SH-SY5Y (cell line): ENCODE data around the gene OSBPL9.

Experiments
- GATA2 ChIP-seq: IDR thresholded peaks from 2 replicates; pipeline ENCODE4 v1.6.1; 2011; ENCODE audit warnings: mild to moderate bottlenecking, low read depth, low read length
- GATA3 ChIP-seq: IDR thresholded peaks from 2 replicates; pipeline ENCODE4 v1.6.1; 2011; ENCODE audit warnings: low read depth, mild to moderate bottlenecking, low read length, moderate library complexity

DNA sequence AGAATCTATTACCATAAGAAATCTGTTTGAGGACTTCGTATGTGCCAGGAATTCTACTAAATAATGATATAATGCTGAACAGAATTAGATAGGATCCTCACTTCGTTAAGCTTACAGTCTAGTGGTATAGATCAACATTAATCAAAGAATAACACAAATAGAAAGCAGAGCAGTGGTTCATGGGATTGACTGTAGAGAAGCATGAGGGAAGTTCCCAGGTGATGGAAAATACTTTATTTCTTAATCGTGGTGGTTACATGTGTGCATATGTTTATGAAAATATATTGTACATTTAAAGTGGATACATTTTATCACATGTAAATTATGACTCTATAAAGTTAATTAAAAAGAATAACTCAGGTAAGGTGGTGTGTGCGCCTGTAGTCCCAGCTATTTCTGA, 110.5 kb downstream of the OSBPL9 start:
- TF ChIP-seq GATA2 (no peak), GATA3 (no peak)
